Measurements from ENCODE around the gene CALML6. TPM values are rescaled to one million over a fixed set of nuclear protein-coding genes. Genes with fewer than 3 reads are reported as not detected.
A peak's percentile ranks its signal among the peaks of the same experiment; 100 is the strongest.

The CALML6 gene
- total and polyA plus RNA-seq, 2 of the 8 experiments (the other 6 are each of a cell fraction or from before 2014, with no cell fraction given) = 0.54 to 1.3 TPM

- FAIRE-seq = peak; percentile 13
- Histone ChIP-seq H3K4me3 (ENCODE audit: extremely low read depth in 1 of 4, insufficient read depth in 2 of 4, low read depth in 3 of 4, low read length in 4 of 4) (peak overlapping the region in 3 of 4 experiments; percentile 28 to 46 (median 42); a peak in 5 of 8 replicates), H3K4ac (replicated peaks; ENCODE audit: insufficient read length, low read depth, low read length) (peak overlapping the region; percentile 57), H4K91ac (replicated peaks; ENCODE audit: insufficient read length, low read length) (peak overlapping the region; percentile 65), H2BK5ac (ENCODE audit: low read depth, low read length) (no peak overlapping the region; the same call in 1 of the 2 replicates), H2BK15ac (ENCODE audit: low read length) (peak overlapping the region; percentile 100; the same call in 1 of the 2 replicates), H3K79me2 (ENCODE audit: control insufficient read depth in 1 of 2, insufficient read depth in 2 of 2, low read length in 2 of 2) (no peaks in the 10 kb centered on the region), H3K9me3 (ENCODE audit: insufficient read depth in 2 of 2, low read depth in 1 of 2, low read length in 1 of 2) (no peaks in the 10 kb centered on the region), H3K56ac (replicated peaks; ENCODE audit: insufficient read length, low read depth, low read length) (no peak overlapping the region), H3K14ac (ENCODE audit: insufficient read length) (no peak overlapping the region), H3K4me2 (ENCODE audit: insufficient read depth in 1 of 2, low read depth in 2 of 2, low read length in 2 of 2) (peak overlapping the region; percentile 2 to 73; a peak in 3 of 4 replicates), H3K36me3 (ENCODE audit: control insufficient read depth in 2 of 4, insufficient read depth in 4 of 4, low read length in 3 of 4) (no peaks in the 10 kb centered on the region), H2BK120ac (replicated peaks; ENCODE audit: low read depth, low read length) (no peak overlapping the region), H2BK12ac (ENCODE audit: low read depth, low read length) (peak overlapping the region; percentile 45; the same call in 1 of the 2 replicates), H2AFZ (ENCODE audit: low read length) (peak overlapping the region; percentile 98), H3K27me3 (replicated peaks in 1 of 4; ENCODE audit: control insufficient read depth in 3 of 4, extremely low read depth in 1 of 4, insufficient read depth in 3 of 4, low read length in 3 of 4) (no peaks in the 10 kb centered on the region), H4K8ac (ENCODE audit: extremely low read depth, insufficient read depth, low read length) (peak overlapping the region; percentile 81; the same call in 1 of the 2 replicates), H3K9ac (replicated peaks in 1 of 4; ENCODE audit: extremely low read depth in 1 of 4, low read depth in 3 of 4, low read length in 3 of 4) (no peak overlapping the region), H3K79me1 (ENCODE audit: low read depth, low read length) (no peaks in the 10 kb centered on the region), H3K18ac (ENCODE audit: extremely low read depth, low read length) (peak overlapping the region; percentile 32; the same call in 1 of the 2 replicates), H4K20me1 (replicated peaks in 1 of 2; ENCODE audit: control insufficient read depth in 1 of 2, insufficient read depth in 2 of 2, low read length in 2 of 2) (peaks cover 0 to under 1% of the 10 kb centered on the region in 2 experiments), H2BK20ac (ENCODE audit: low read length) (0 out of 2 replicates have a peak overlapping the region, but pooled peaks have one; percentile 13), H3K4me1 (replicated peaks in 1 of 4; ENCODE audit: control insufficient read depth in 3 of 4, insufficient read depth in 4 of 4, low read length in 3 of 4) (peaks cover 0 to 2% (median 0%) of the 10 kb centered on the region in 4 experiments; a peak in 2 of 7 replicates), H4K5ac (ENCODE audit: insufficient read length, low read depth, low read length) (peak overlapping the region; percentile 18), H3K23ac (ENCODE audit: insufficient read length) (no peak overlapping the region), H2AK5ac (ENCODE audit: low read depth, low read length) (no peak overlapping the region), H3K27ac (ENCODE audit: low read depth, low read length) (no peak overlapping the region), H3K23me2 (ENCODE audit: low read depth, low read length) (peaks cover 3% of the 10 kb centered on the region; the same call in 1 of the 2 replicates)
- ChIA-PET CTCF (ENCODE audit: partially characterized antibody) (interaction anchor here (0.6 to 9.3 kb wide), 48 partner anchors 8 to 659 kb away, joined by 3 to 145 read pairs (median 4); partner anchors contain the start of genes CALML6 and TMEM52), POLR2A (ENCODE audit: partially characterized antibody) (interaction anchor here (1.1 to 1.5 kb wide), 3 partner anchors 9 to 137 kb away, joined by 3 read pairs; no protein-coding TSS in a partner anchor)
- DNase-seq (ENCODE audit: low read depth in 1 of 2, low spot score in 2 of 2) = peak in 1 of 2 experiments; percentile 91
- 29% methylated on average over 37 of the region's 37 CpGs; no CpG with 5 or more reads in 1 of the 2 experiments for WGBS, 2 experiments (ENCODE audit: extremely low coverage in 1 of 2, insufficient coverage in 1 of 2, insufficient read length in 1 of 2, insufficient replicate concordance in 2 of 2, low coverage in 1 of 2, low lambda C conversion rate in 2 of 2, missing lambda C conversion rate in 1 of 2)
- TF ChIP-seq RAD21 (IDR thresholded peaks at IDR 0.05 in 1 of 2, conservative IDR thresholded peaks at IDR 0.05 in 1 of 2; ENCODE audit: low read depth in 2 of 2, low read length in 2 of 2) = peak; percentile 46 to 57
- TF ChIP-seq POLR2A (IDR thresholded peaks at IDR 0.05; ENCODE audit: control extremely low read depth in 1 of 2, low read depth in 2 of 2, low read length in 2 of 2) = no peak
- TF ChIP-seq BACH1 (IDR thresholded peaks at IDR 0.05; ENCODE audit: low read length) = peak; percentile 83
- no peak for TF ChIP-seq TEAD4 (IDR thresholded peaks at IDR 0.05; ENCODE audit: low read depth, low read length)
- no peak for TF ChIP-seq RXRA (IDR thresholded peaks at IDR 0.05; ENCODE audit: insufficient read depth, low read depth, low read length)
- no peak for TF ChIP-seq PHF8 (conservative IDR thresholded peaks at IDR 0.05; ENCODE audit: low read depth, low read length)
- no peak for TF ChIP-seq CBX8 (IDR thresholded peaks at IDR 0.05; ENCODE audit: borderline replicate concordance, low read depth, low read length)
- no peak for TF ChIP-seq SP1 (IDR thresholded peaks at IDR 0.05; ENCODE audit: low read depth, low read length)
- no peak for TF ChIP-seq JUN (IDR thresholded peaks at IDR 0.05; ENCODE audit: low read depth, low read length)
- TF ChIP-seq BCL11A (IDR thresholded peaks at IDR 0.05; ENCODE audit: low read depth in 2 of 2, low read length in 2 of 2) = no peak
- no peak for TF ChIP-seq GTF2F1 (IDR thresholded peaks at IDR 0.05; ENCODE audit: borderline replicate concordance, low read depth, low read length)
- no peak for TF ChIP-seq NANOG (IDR thresholded peaks at IDR 0.05; ENCODE audit: insufficient read depth, low read depth, low read length, poor library complexity, severe bottlenecking)
Measured at GRCh38 chr1:1943834-1944570, 28.9 kb downstream of the CALML6 start.
